HUES48 (cell line): ENCODE measurements around the gene NPY5R.
A peak's percentile ranks its signal among the peaks of the same experiment; 100 is the strongest.

Experiments
- H3K27ac ChIP-seq: one replicate; pipeline ENCODE4 v1.7.0; 2013; ENCODE audit warnings: low read depth, low read length, inconsistent platforms
- H3K27me3 ChIP-seq: 2 replicates; pipeline ENCODE4 v1.6.1; 2013; ENCODE audit warnings: mild to moderate bottlenecking, low read length; ENCODE audit not compliant: control insufficient read depth, insufficient read depth
- H3K36me3 ChIP-seq: 2 replicates; pipeline ENCODE4 v1.6.1; 2013; ENCODE audit warnings: low read length; ENCODE audit not compliant: control insufficient read depth, insufficient read depth
- H3K4me1 ChIP-seq: 2 replicates; pipeline ENCODE4 v1.6.1; 2013; ENCODE audit warnings: mild to moderate bottlenecking, low read length; ENCODE audit not compliant: control insufficient read depth, insufficient read depth
- H3K4me3 ChIP-seq: 2 replicates; pipeline ENCODE4 v1.5.1; 2013; ENCODE audit warnings: mild to moderate bottlenecking, low read depth, low read length
- H3K9ac ChIP-seq: 2 replicates; pipeline ENCODE4 v1.6.1; 2013; ENCODE audit warnings: mild to moderate bottlenecking, low read depth, low read length, moderate library complexity
- H3K9me3 ChIP-seq: 2 replicates; pipeline ENCODE4 v1.6.1; 2013; ENCODE audit warnings: low read length; ENCODE audit not compliant: control insufficient read depth, insufficient read depth

The NPY5R gene

DNA sequence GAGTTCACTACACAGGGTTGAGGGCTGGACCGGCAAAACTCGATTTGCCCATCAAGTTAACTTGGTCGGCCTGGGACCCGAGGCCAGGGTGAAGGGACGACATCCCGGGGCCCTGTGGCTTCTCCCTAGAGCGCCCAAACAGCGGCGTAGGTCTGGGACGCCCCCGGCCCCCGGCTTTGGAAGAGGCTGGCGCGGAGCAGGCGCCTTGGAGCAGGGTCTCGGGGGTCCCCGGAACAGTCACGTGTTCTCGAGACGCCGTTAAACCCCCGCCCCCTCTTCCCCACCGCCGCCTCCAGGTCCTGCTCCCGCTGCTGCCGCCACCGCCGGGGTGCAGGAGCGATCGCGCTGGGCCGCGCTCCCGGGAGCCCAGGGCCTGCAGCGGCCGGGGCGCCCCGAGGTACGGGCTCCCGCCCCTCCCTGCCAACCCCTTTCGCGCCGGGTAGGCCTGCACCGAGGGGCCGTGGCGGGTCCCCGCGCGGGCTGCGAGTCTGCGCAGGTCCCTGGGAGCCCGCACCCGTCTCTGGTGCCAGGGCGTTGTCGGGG lies at the start of gene NPY5R:
NPY5R (plus strand) TSS at position 289 of the 543 bp plus-strand sequence. CDS start 6,382 bp downstream, outside the sequence.
- H3K27me3 ChIP-seq = peaks cover 45% of the 10 kb centered on the region
- H3K9me3 ChIP-seq = no peaks in the 10 kb centered on the region
- H3K27ac ChIP-seq = no peak within 1 kb of the TSS
- 0 out of 2 replicates have a peak within 1 kb of the TSS, but pooled peaks have one; percentile 48 for H3K9ac ChIP-seq
- H3K4me1 ChIP-seq = peaks cover 5% of the 10 kb centered on the region; the same call in 1 of the 2 replicates
- peak within 1 kb of the TSS; percentile 89 for H3K4me3 ChIP-seq
- no peaks in the 10 kb centered on the region for H3K36me3 ChIP-seq

DNA sequence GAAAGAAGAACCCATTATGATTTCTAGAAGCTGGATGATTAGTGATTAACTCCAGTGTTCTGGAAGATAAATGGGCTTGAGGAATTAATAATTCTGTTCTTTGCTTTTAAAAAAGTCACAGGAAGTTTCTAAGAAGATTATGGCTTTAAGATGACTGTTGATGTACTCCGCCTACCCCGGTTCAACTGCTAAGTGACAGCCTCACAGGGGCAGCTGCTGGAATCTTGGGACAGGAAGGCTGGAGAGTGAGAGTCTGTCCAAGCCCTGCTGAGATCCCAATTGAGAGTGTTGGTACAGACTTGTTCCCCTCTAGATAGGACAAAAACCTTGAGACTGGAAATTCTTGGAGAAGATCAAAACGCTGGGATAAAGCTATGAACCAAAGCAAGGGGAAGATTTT lies 48.6 kb upstream of the NPY5R start:
- H3K27me3 ChIP-seq = no peaks in the 10 kb centered on the region
- no peaks in the 10 kb centered on the region for H3K36me3 ChIP-seq
- H3K4me3 ChIP-seq = no peak overlapping the region
- H3K9me3 ChIP-seq = no peaks in the 10 kb centered on the region
- no peak overlapping the region for H3K27ac ChIP-seq
- H3K4me1 ChIP-seq = no peaks in the 10 kb centered on the region
- H3K9ac ChIP-seq = no peak overlapping the region

DNA sequence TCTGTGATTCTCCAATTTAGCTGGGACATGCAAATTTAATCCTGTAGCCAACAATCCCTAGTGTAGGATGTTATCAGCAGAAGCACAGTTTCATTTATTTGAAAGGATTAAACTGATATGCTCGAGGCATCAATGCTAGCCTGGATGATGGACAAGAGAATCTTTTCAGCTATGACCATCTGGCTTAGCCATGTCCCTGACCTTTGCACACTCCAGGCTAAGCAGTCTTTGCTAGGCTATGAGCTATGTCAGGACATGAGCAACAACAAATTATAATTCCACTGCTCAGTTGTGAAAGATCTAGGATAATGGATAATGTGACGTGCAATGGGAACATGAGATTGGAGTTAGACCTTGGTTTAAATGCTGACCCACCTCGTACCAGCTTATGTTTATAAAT lies 43.2 kb upstream of the NPY5R start:
- Histone ChIP-seq H3K27ac (no peak overlapping the region), H3K9me3 (no peaks in the 10 kb centered on the region), H3K4me1 (no peaks in the 10 kb centered on the region), H3K4me3 (no peak overlapping the region), H3K27me3 (no peaks in the 10 kb centered on the region), H3K36me3 (no peaks in the 10 kb centered on the region), H3K9ac (no peak overlapping the region)

DNA sequence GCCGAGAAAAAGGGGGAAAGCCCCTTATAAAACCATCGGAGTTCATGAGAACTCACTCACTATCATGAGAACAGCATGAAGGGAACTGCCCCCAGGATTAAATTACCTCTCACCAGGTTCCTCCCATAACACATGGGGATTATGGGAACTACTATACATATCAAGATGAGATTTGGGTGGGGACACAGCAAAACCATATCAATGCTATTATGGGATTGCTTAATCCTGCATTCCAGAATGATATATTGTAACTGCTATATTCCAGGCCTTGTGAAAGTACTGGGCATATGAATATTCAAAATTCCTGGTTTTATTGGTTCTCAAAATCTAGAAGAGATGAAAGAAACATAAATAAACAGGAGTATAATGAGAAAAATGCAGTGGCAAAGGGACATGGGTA lies 40.6 kb upstream of the NPY5R start:
- Histone ChIP-seq H3K36me3 (no peaks in the 10 kb centered on the region), H3K9me3 (no peaks in the 10 kb centered on the region), H3K4me1 (no peaks in the 10 kb centered on the region), H3K27me3 (no peaks in the 10 kb centered on the region), H3K27ac (no peak overlapping the region), H3K4me3 (no peak overlapping the region), H3K9ac (no peak overlapping the region)

DNA sequence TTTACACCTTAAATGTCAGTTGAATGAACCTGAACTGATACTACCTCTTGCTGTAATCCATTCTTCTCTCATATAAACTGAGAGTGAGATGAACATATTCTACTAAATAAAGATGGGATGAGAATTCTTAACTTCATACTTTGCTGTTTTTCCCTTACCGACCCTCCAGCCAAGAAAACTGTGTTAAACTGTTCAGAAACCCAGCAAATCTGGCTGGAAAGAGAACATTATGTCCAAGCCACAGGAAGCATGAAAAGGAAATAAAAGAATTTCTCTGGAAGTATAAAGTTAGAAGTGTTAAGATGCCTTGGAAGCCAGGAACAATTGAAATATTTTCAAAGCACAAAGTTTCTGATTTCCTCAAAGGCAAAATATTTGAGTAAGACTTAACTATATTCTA lies 34.2 kb upstream of the NPY5R start:
- Histone ChIP-seq H3K36me3 (no peaks in the 10 kb centered on the region), H3K4me1 (no peaks in the 10 kb centered on the region), H3K27me3 (no peaks in the 10 kb centered on the region), H3K9ac (no peak overlapping the region), H3K4me3 (no peak overlapping the region), H3K27ac (no peak overlapping the region), H3K9me3 (no peaks in the 10 kb centered on the region)

DNA sequence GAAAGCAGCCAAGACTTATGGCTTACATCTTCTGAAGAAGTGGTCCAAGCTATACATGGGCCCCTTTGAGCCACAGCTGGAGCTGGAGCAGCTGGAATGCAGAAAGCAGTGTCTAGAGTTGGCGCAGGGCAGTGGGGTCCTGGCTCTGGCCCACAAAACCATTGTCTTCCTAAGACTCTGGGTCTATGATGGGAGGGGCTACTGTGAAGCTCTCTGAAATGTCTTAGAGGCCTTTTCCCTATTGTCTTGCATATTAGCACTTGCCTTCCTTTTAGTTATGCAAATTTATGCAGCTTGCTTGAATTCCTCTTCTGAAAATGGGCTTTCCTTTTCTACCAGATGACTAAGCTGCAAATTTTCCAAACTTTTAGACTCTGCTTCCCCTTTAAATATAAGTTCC lies 26.6 kb upstream of the NPY5R start:
- Histone ChIP-seq H3K36me3 (no peaks in the 10 kb centered on the region), H3K4me3 (no peak overlapping the region; the same call in 1 of the 2 replicates), H3K9ac (no peak overlapping the region), H3K27ac (peak overlapping the region; percentile 54), H3K4me1 (no peaks in the 10 kb centered on the region), H3K9me3 (peaks cover 25% of the 10 kb centered on the region), H3K27me3 (no peaks in the 10 kb centered on the region)

DNA sequence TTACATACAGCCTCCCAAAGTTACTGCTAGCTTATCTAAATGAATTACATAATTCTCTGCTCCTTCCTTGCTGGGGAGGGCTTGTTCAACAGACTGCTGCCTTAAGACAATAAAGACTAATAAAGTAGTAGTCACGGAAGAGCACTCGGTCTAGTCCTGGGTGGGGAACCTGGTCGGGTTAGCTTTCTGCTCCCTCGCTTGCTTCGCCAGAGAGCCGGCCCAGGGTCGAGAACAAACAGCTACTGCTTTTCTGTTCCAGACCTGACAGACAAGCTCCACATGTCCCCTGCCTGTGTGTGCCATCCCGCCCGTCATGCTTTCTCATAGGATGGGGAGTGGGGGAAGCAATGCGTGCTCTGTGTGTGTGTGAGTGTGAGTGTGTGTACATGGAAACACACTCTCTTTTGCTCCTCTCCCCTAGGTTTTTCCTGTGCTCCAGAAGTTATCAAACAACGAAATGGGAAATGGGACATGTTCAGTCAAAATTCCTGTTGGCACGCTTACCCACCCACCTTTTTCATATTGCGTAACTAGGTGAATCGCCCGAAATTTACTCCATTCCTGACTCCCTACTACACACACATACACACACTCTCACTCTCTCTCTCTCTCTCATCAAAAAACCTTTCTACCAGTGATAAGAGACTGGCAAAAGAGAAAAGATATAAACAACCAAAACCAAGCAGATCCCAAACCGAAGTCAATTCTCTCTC lies 12.6 kb upstream of the NPY5R start:
- no peaks in the 10 kb centered on the region for H3K36me3 ChIP-seq
- peak overlapping the region; percentile 79 for H3K4me3 ChIP-seq
- H3K9me3 ChIP-seq = no peaks in the 10 kb centered on the region; the same call in 1 of the 2 replicates
- peaks cover 24% of the 10 kb centered on the region for H3K27me3 ChIP-seq
- H3K27ac ChIP-seq = no peak overlapping the region
- H3K4me1 ChIP-seq = 0 out of 2 replicates have a peak, but pooled peaks cover 4% of the 10 kb centered on the region
- no peak overlapping the region for H3K9ac ChIP-seq

DNA sequence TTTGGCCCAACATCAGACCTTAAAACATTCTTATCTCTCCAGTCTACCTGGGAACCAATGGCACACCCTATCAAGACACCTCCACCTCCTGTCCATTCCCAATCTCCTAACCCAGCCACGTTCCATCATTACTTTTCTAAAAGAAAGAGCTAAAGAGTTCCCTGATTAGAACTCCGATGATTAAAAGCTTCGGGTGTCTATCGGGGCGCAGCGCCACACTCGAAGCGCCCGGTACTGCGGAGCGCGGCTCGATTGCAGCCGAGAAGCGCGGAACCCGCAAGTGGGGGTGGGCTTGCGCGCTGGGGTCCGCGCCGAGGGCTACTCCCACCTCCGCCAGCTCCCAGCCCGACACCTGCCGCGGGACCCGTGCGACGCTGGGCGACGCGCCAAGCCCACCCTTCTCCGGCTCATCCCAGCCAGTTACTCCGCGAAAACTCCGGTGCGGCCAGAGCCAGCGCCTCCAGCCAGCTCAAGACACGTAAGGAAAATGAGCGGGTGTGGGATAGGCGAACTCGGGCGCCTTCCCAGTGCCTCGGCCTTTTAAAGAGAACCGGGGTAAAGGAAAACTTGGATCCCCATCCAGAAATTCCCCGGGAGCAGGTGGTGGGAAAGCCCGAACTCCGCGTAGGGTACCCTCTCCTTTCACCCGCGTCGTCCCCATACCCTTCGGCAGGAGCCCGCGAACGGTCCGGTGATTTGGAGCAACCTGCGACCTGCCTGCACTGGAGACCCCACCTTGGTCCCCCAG lies 11.9 kb upstream of the NPY5R start:
- H3K27ac ChIP-seq = no peak overlapping the region
- peaks cover 24% of the 10 kb centered on the region for H3K27me3 ChIP-seq
- H3K36me3 ChIP-seq = no peaks in the 10 kb centered on the region
- no peaks in the 10 kb centered on the region; the same call in 1 of the 2 replicates for H3K9me3 ChIP-seq
- H3K4me1 ChIP-seq = 0 out of 2 replicates have a peak, but pooled peaks cover 4% of the 10 kb centered on the region
- H3K9ac ChIP-seq = no peak overlapping the region; the same call in 1 of the 2 replicates
- H3K4me3 ChIP-seq = peak overlapping the region; percentile 79

DNA sequence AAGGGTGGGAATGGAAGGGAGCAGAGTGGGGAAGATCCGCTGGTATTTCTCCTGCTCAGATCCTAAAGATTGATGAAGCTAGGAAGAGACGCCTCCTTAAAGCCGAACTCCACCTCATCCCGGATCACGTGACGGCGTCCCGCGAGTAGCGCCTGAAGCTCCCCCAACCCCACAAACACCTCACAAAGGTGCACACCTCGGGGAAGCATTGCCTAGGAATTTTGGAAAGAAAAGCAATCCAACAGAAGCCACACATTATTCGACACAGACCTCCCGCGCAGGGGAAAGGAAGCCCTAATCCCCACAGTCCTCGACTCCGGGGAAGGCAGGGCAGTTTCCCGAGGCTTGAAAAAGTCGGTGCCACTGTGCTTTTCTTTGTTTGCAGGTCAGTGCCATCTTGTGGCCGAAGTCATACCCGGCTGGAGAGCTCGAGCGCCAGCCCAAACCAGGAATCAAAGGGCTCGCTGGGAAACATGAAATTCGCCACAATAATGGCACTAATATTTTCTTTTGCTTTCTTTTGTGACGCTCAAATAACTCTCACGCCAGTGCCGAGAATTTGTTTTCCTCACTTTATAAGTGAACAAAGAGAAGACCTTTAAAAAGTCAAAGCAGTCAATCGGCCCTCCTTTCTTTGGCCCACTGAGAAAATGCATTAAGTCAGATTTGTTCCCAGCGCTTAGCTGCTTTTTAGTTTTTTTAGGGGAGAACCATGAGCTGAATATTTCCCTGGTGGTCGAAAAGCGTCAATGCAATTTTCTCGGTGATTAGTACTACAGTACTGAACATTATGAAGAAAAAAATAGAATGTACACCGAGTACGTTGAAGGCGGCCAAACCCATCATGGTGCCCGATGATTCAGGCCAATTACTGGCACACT lies 10.9 kb upstream of the NPY5R start, which contains the start of gene NPY1R:
NPY1R (minus strand) TSS at position 71 of the 881 bp plus-strand sequence. CDS start 6,042 bp downstream, outside the sequence.
- Histone ChIP-seq H3K27ac (no peak within 1 kb of the TSS), H3K36me3 (no peaks in the 10 kb centered on the region), H3K4me3 (peak within 1 kb of the TSS; percentile 79), H3K27me3 (peaks cover 24% of the 10 kb centered on the region), H3K9ac (peak within 1 kb of the TSS; percentile 82), H3K4me1 (0 out of 2 replicates have a peak, but pooled peaks cover 4% of the 10 kb centered on the region), H3K9me3 (no peaks in the 10 kb centered on the region; the same call in 1 of the 2 replicates)

DNA sequence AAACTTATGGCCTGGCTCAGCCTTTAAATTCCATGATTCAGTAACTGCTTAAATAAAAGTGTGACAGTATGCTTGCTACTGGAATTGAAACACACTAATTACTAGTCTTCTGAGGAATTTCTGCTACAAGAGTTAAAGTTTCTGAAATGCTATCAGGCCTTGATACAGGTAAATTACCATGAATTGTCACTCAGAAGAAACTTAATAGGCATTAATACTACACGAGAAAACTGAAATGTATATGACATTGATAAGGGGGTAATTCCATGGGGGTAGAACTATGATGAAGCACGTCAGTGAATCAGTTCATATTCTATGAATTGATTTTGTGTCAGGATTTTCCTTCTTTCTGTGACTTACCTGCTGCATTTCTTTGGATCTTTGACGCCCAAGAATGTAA lies 8.3 kb upstream of the NPY5R start:
- Histone ChIP-seq H3K36me3 (no peaks in the 10 kb centered on the region), H3K9ac (no peak overlapping the region), H3K4me3 (no peak overlapping the region), H3K27me3 (peaks cover 24% of the 10 kb centered on the region), H3K9me3 (no peaks in the 10 kb centered on the region; the same call in 1 of the 2 replicates), H3K4me1 (0 out of 2 replicates have a peak, but pooled peaks cover 4% of the 10 kb centered on the region), H3K27ac (no peak overlapping the region)
